ENCODE data around the gene GPR155.

DNA sequence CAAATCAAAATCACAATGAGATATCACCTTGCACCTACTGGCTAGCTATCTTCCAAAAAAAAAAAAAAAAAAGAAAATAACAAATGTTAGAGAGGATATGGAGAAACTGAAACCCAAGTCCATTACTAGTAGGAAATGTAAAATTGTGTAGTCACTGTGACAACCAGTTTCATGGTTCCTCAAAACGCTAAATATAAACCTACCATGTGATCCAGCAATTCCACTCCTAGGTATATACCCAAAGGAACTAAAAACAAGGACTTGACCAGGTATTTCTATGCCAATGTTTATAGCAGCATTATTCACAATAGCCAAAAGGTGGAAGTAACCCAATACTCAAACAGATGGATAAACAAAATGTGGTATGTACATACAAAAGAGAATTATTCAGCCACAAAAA, 103.0 kb downstream of the GPR155 start:
- TF ChIP-seq EZH2phosphoT487 (IDR thresholded peaks at IDR 0.05; ENCODE audit: unreplicated experiment), result no peak
- TF ChIP-seq, protein P1, sequence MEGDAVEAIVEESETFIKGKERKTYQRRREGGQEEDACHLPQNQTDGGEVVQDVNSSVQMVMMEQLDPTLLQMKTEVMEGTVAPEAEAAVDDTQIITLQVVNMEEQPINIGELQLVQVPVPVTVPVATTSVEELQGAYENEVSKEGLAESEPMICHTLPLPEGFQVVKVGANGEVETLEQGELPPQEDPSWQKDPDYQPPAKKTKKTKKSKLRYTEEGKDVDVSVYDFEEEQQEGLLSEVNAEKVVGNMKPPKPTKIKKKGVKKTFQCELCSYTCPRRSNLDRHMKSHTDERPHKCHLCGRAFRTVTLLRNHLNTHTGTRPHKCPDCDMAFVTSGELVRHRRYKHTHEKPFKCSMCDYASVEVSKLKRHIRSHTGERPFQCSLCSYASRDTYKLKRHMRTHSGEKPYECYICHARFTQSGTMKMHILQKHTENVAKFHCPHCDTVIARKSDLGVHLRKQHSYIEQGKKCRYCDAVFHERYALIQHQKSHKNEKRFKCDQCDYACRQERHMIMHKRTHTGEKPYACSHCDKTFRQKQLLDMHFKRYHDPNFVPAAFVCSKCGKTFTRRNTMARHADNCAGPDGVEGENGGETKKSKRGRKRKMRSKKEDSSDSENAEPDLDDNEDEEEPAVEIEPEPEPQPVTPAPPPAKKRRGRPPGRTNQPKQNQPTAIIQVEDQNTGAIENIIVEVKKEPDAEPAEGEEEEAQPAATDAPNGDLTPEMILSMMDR (conservative IDR thresholded peaks at IDR 0.05; ENCODE audit: low read depth in 2 of 2), result no peak
- no peak for TF ChIP-seq POLR2AphosphoS5 (IDR thresholded peaks at IDR 0.05; ENCODE audit: low read depth)
- TF ChIP-seq, protein P2, sequence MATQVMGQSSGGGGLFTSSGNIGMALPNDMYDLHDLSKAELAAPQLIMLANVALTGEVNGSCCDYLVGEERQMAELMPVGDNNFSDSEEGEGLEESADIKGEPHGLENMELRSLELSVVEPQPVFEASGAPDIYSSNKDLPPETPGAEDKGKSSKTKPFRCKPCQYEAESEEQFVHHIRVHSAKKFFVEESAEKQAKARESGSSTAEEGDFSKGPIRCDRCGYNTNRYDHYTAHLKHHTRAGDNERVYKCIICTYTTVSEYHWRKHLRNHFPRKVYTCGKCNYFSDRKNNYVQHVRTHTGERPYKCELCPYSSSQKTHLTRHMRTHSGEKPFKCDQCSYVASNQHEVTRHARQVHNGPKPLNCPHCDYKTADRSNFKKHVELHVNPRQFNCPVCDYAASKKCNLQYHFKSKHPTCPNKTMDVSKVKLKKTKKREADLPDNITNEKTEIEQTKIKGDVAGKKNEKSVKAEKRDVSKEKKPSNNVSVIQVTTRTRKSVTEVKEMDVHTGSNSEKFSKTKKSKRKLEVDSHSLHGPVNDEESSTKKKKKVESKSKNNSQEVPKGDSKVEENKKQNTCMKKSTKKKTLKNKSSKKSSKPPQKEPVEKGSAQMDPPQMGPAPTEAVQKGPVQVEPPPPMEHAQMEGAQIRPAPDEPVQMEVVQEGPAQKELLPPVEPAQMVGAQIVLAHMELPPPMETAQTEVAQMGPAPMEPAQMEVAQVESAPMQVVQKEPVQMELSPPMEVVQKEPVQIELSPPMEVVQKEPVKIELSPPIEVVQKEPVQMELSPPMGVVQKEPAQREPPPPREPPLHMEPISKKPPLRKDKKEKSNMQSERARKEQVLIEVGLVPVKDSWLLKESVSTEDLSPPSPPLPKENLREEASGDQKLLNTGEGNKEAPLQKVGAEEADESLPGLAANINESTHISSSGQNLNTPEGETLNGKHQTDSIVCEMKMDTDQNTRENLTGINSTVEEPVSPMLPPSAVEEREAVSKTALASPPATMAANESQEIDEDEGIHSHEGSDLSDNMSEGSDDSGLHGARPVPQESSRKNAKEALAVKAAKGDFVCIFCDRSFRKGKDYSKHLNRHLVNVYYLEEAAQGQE (IDR thresholded peaks at IDR 0.05; ENCODE audit: unreplicated experiment), result no peak
- no peak for TF ChIP-seq CREB1 (CRISPR knock-in tag; IDR thresholded peaks at IDR 0.05; ENCODE audit: low read depth)
- no peak for TF ChIP-seq EZH2 (IDR thresholded peaks at IDR 0.05; ENCODE audit: low read depth, unreplicated experiment)
